Endothelial cell of umbilical vein (primary cell): ENCODE measurements around the gene MAST4. TPM values are rescaled to one million over a fixed set of nuclear protein-coding genes. Genes with fewer than 3 reads are reported as not detected.

ENCODE experiments used
- BruUV-seq: library from RNA; stranded (reverse); fragments of 400-500 nt; replicated peaks from 2 replicates; lab custom pipeline; 2021; lab: Mats Ljungman, UMichigan
- CTCF ChIA-PET: fragments of 300-600, 350-600 bp; sonication (Branson Sonifier 250); formaldehyde crosslinking; loops from one replicate; lab custom pipeline; 2021; ENCODE audit warnings: antibody characterized with exemption, inconsistent platforms; lab: Charles Lee
- POLR2A ChIA-PET: fragments of 300-600, 350-600 bp; sonication (Branson Sonifier 250); formaldehyde crosslinking; loops from one replicate; lab custom pipeline; 2021; ENCODE audit warnings: antibody characterized with exemption, inconsistent platforms; lab: Charles Lee
- DNase-seq: peaks from one replicate; pipeline ENCODE4 v3.0.0-alpha.2; 2011; ENCODE audit warnings: low read depth, low spot score
- FAIRE-seq: peaks from 2 replicates; lab custom pipeline; 2011; peaks lifted over from hg19 to GRCh38; lab: Jason Lieb, UNC
- H2AFZ ChIP-seq: 2 replicates; pipeline ENCODE4 v1.6.0; 2012; ENCODE audit warnings: low read depth, low read length, control low read depth, inconsistent platforms
- H3K27ac ChIP-seq: 2 replicates; pipeline ENCODE4 v1.5.1; 2011; ENCODE audit warnings: low read depth, mild to moderate bottlenecking, control low read depth, low read length, moderate library complexity; ENCODE audit not compliant: insufficient read depth
- H3K27me3 ChIP-seq, 2 experiments: 2 replicates each; pipeline versions ENCODE4 v1.6.0 to v1.6.1; 2011; ENCODE audit warnings: low read length in 2 of 2, mixed read lengths in 1 of 2; ENCODE audit not compliant: control insufficient read depth in 2 of 2, insufficient read depth in 2 of 2
- H3K36me3 ChIP-seq, 2 experiments: 2 replicates in 1 of 2; 3 replicates in 1 of 2; pipeline ENCODE4 v1.5.1; 2011; ENCODE audit warnings: low read length in 2 of 2, mild to moderate bottlenecking in 1 of 2, moderate library complexity in 1 of 2; ENCODE audit not compliant: control insufficient read depth in 2 of 2, insufficient read depth in 2 of 2; ENCODE audit errors: extremely low read depth in 1 of 2
- H3K4me1 ChIP-seq: 3 replicates; pipeline ENCODE4 v1.5.1; 2011; ENCODE audit warnings: mild to moderate bottlenecking, low read length; ENCODE audit not compliant: control insufficient read depth, insufficient read depth; ENCODE audit errors: extremely low read depth
- H3K4me2 ChIP-seq: 2 replicates; pipeline ENCODE4 v1.6.1; 2011; ENCODE audit warnings: low read length, control low read depth, mixed read lengths; ENCODE audit not compliant: insufficient read depth
- H3K4me3 ChIP-seq, 3 experiments: fragments of 200-600 bp in 1 of 3; sonication (generic), shearing (Covaris generic) in 1 of 3; replicated peaks in 1 of 3; 2 replicates each; pipeline ENCODE4 v1.5.1; 2011 to 2016; ENCODE audit warnings: control low read depth in 3 of 3, low read length in 3 of 3, mild to moderate bottlenecking in 2 of 3, inconsistent platforms in 1 of 3, low read depth in 1 of 3, moderate library complexity in 1 of 3; ENCODE audit not compliant: insufficient read depth in 1 of 3
- H3K79me2 ChIP-seq: 2 replicates; pipeline ENCODE4 v1.6.0; 2012; ENCODE audit warnings: low read length, inconsistent platforms; ENCODE audit not compliant: control insufficient read depth, insufficient read depth
- H3K9ac ChIP-seq: replicated peaks from 2 replicates; pipeline ENCODE3; 2011; ENCODE audit warnings: low read length, control low read depth; ENCODE audit not compliant: insufficient read depth; ENCODE audit errors: extremely low read depth
- H3K9me1 ChIP-seq: replicated peaks from 3 replicates; pipeline ENCODE4 v1.6.0; 2011; ENCODE audit warnings: mild to moderate bottlenecking, low read length; ENCODE audit not compliant: control insufficient read depth, insufficient read depth; ENCODE audit errors: extremely low read depth
- H3K9me3 ChIP-seq: replicated peaks from 2 replicates; pipeline ENCODE4 v1.5.1; 2012; ENCODE audit warnings: low read length, inconsistent platforms; ENCODE audit not compliant: control insufficient read depth, insufficient read depth
- H4K20me1 ChIP-seq: replicated peaks from 2 replicates; pipeline ENCODE3; 2011; ENCODE audit warnings: mild to moderate bottlenecking, low read length; ENCODE audit not compliant: control insufficient read depth, insufficient read depth; ENCODE audit errors: extremely low read depth
- CTCF ChIP-seq, 2 donors: IDR thresholded peaks; 1 replicate in 1 of 2; 2 replicates in 1 of 2; pipeline ENCODE4 v1.5.1; 2011; ENCODE audit warnings: low read length in 2 of 2, mild to moderate bottlenecking in 2 of 2, moderate library complexity in 2 of 2, control low read depth in 1 of 2, inconsistent platforms in 1 of 2, low read depth in 1 of 2; ENCODE audit not compliant: insufficient read depth in 1 of 2; ENCODE audit errors: extremely low read depth in 1 of 2
- FOS ChIP-seq: IDR thresholded peaks from 2 replicates; pipeline ENCODE4 v1.6.1; 2011; ENCODE audit warnings: mild to moderate bottlenecking, low read length, moderate library complexity, borderline replicate concordance; ENCODE audit not compliant: insufficient read depth
- GATA2 ChIP-seq: IDR thresholded peaks from 2 replicates; pipeline ENCODE4 v1.7.0; 2011; ENCODE audit warnings: low read depth, mild to moderate bottlenecking, moderate library complexity, mixed read lengths, low read length; ENCODE audit not compliant: insufficient read length, insufficient read depth
- JUN ChIP-seq: IDR thresholded peaks from 2 replicates; pipeline ENCODE4 v1.6.1; 2011; ENCODE audit warnings: borderline replicate concordance, low read depth; ENCODE audit not compliant: insufficient read length, insufficient read depth
- MAX ChIP-seq: IDR thresholded peaks from 2 replicates; pipeline ENCODE4 v1.6.1; 2011; ENCODE audit not compliant: insufficient read depth, insufficient read length
- MYC ChIP-seq: IDR thresholded peaks from one replicate; pipeline ENCODE4 v1.6.1; 2011; ENCODE audit warnings: mild to moderate bottlenecking, low read depth, low read length
- POLR2A ChIP-seq: IDR thresholded peaks from 2 replicates; pipeline ENCODE4 v1.6.1; 2012; ENCODE audit warnings: low read depth, mild to moderate bottlenecking, control low read depth, low read length
- POLR2AphosphoS5 ChIP-seq: IDR thresholded peaks from 2 replicates; pipeline ENCODE4 v1.6.1; 2012; ENCODE audit warnings: low read depth, mild to moderate bottlenecking, control low read depth, low read length, moderate library complexity; ENCODE audit not compliant: insufficient read depth
- dilution Hi-C: fragments of 300-500 bp; cut with MboI; formaldehyde crosslinking; loops from one replicate; pipeline ENCODE4 v1.15.0; 2019; ENCODE audit warnings: low sequenced_read_pairs; ENCODE audit not compliant: extremely low pct_ligation_motif_present
- intact Hi-C: fragments of 100-400 bp; cut with micrococcal nuclease; formaldehyde crosslinking; loops from one replicate; pipeline ENCODE4 v1.10.0; 2022
- polyA plus RNA-seq, 4 experiments: library from polyadenylated mRNA; depleted of rRNA in 3 of 4; stranded (reverse) in 3 of 4; unstranded in 1 of 4; fragments of >200 nt; gene quantifications; 2 replicates each; pipeline versions ENCODE4 v1.2.1 to v1.2.3, GENCODE V29; 2011 to 2012; ENCODE audit warnings: missing spikeins in 1 of 4
- total RNA-seq: library from RNA; stranded (reverse); gene quantifications from 2 replicates; pipeline ENCODE4 v1.2.3, GENCODE V29; 2021

Gene MAST4
- total and polyA plus RNA-seq, 2 donors (not counting 3 experiments of a cell fraction or from before 2014, with no cell fraction given) = 40.2 to 116 TPM

- ChIA-PET POLR2A (no interaction called here), CTCF (no interaction called here)
- Histone ChIP-seq H3K9me3 (no peaks in the 10 kb centered on the region), H3K27me3 (peaks cover 2 to 12% of the 10 kb centered on the region in 2 experiments), H2AFZ (no peak overlapping the region), H3K4me3 (no peak overlapping the region), H3K9ac (no peak overlapping the region), H3K4me2 (no peak overlapping the region), H3K27ac (no peak overlapping the region), H3K79me2 (no peaks in the 10 kb centered on the region), H3K9me1 (no peaks in the 10 kb centered on the region), H3K36me3 (no peaks in the 10 kb centered on the region), H3K4me1 (no peaks in the 10 kb centered on the region), H4K20me1 (no peaks in the 10 kb centered on the region)
- intact Hi-C loops (no loop called here), dilution Hi-C loops (no loop called here)
- no TSS peak for BruUV-seq
- no peak for FAIRE-seq
- DNase-seq = no peak
- TF ChIP-seq MYC = no peak
Measured at GRCh38 chr5:66585291-66585690, 10.9 kb upstream of the MAST4 start.

GRCh38 chr5:66587771-66588170 lies 8.4 kb upstream of the MAST4 start:
- Histone ChIP-seq H3K4me3 (no peak overlapping the region), H2AFZ (no peak overlapping the region), H3K9me3 (no peaks in the 10 kb centered on the region), H3K4me2 (no peak overlapping the region), H3K9ac (no peak overlapping the region), H3K36me3 (no peaks in the 10 kb centered on the region), H3K9me1 (no peaks in the 10 kb centered on the region), H3K4me1 (no peaks in the 10 kb centered on the region), H3K79me2 (no peaks in the 10 kb centered on the region), H3K27me3 (peaks cover 6 to 17% of the 10 kb centered on the region in 2 experiments), H4K20me1 (no peaks in the 10 kb centered on the region), H3K27ac (no peak overlapping the region)
- ChIA-PET CTCF (no interaction called here), POLR2A (no interaction called here)
- BruUV-seq = no TSS peak
- TF ChIP-seq GATA2 = no peak
- no peak for TF ChIP-seq POLR2AphosphoS5
- no peak for TF ChIP-seq MAX
- TF ChIP-seq POLR2A = no peak
- no peak for TF ChIP-seq FOS
- no peak for TF ChIP-seq CTCF (IDR thresholded peaks at IDR 0.05; ENCODE audit: extremely low read depth in 1 of 2, insufficient read depth in 1 of 2, low read depth in 1 of 2, low read length in 2 of 2)
- TF ChIP-seq MYC = no peak
- TF ChIP-seq JUN = no peak
- no peak for FAIRE-seq
- dilution Hi-C loops = no loop called here
- intact Hi-C loops = no loop called here
- no peak for DNase-seq
